Fibroblast of the conjunctiva (primary cell): ENCODE results near the gene WAC.
"Not testable (repeated sequence)": the region's sequence is repeated elsewhere in the genome, so short reads cannot be mapped to it uniquely, and the experiment has no call there.

Source experiments
- DNase-seq: peaks from one replicate; pipeline ENCODE4 v3.0.0-alpha.2; 2010; ENCODE audit warnings: low read depth

The WAC gene, protein sequence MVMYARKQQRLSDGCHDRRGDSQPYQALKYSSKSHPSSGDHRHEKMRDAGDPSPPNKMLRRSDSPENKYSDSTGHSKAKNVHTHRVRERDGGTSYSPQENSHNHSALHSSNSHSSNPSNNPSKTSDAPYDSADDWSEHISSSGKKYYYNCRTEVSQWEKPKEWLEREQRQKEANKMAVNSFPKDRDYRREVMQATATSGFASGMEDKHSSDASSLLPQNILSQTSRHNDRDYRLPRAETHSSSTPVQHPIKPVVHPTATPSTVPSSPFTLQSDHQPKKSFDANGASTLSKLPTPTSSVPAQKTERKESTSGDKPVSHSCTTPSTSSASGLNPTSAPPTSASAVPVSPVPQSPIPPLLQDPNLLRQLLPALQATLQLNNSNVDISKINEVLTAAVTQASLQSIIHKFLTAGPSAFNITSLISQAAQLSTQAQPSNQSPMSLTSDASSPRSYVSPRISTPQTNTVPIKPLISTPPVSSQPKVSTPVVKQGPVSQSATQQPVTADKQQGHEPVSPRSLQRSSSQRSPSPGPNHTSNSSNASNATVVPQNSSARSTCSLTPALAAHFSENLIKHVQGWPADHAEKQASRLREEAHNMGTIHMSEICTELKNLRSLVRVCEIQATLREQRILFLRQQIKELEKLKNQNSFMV

DNA sequence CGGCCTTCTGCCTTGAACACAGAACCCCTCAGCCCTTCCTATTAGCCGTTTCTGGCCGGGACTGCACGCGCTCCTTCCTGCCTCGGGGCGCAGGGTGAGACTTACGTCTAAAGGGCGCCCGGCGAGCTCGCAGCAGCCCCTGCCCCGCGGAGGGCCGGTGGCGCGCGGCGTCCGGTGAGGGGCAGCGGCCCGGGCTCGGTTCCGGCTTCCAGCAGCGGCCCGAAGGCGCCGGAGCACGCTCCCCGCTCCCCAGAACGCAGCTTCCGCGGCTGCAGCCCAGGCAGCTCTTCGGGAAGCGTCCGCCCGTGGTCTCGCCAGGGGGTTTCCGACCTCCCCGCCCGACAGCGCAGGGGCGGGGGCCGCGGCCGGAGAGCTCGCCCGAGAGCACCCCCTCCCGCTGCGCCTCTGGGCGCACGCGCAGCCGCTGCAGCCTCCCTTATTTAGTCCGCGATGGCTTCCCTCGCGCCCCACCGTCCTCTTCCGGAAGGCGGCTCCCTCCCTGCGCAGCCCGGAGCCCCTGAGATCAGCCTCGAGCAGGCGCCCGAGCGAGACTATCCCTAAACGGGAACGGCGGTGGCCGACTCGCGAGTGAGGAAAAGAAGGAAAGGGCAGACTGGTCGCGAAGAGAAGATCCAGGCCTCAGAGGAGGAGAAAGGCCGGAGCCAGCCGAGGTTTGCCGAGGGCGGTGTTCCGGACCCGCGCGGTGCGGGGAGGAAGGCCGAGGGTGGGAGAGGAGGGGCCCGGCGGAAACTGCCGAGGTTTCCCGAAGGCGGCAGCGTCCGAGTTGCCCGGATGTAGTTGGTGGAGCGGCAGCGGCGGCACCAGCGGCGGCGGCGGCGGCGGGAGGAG, at the start of gene WAC:
TSS of gene WAC (plus strand) at position 782 of the 849 bp plus-strand sequence. CDS start 462 bp downstream, outside the sequence.
- DNase-seq: peak; percentile 79

DNA sequence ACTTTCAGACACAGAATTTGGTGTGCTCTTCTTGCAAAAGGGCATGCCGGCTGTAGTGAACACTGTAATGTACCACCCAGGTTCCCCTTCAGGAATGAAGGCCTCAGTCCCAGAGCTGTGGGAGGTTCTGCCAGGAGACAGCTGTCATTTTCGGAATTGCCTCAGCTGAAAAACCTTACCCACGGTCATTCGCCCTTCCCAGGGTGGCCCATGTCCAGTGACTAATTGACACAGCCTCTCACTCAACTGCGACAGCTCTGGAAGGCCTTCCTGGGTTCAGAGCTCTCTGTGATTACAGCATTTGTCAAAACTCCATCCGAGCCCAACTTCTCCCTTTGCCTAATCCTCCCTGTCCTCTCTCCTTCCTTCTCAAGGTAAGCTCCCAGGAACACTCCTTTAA, 43.7 kb upstream of the WAC start:
- no peak for DNase-seq

DNA sequence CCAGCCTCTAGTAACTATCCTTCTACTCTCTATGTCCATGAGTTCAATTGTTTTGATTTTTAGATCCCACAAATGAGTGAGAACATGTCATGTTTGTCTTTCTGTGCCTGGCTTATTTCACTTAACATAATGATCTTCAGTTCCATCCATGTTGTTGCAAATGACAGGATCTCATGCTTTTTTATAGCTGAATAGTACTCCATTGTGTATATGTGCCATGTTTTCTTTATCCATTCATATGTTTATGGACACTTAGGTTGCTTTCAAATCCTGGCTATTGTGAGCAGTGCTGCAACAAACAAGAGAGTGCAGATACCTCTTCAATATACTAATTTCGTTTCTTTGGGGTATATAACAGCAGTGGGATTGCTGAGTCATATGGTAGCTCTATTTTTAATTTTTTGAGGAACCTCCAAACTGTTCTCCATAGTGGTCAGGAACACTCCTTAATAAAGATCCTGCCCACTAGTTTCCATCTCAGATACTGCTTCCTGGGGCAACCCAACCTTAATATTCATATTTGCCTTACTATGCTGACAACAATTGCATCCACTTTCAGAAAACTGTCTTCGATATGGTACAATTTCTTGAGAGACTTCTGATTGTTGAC, 42.6 kb upstream of the WAC start:
- not testable (repeated sequence) for DNase-seq

DNA sequence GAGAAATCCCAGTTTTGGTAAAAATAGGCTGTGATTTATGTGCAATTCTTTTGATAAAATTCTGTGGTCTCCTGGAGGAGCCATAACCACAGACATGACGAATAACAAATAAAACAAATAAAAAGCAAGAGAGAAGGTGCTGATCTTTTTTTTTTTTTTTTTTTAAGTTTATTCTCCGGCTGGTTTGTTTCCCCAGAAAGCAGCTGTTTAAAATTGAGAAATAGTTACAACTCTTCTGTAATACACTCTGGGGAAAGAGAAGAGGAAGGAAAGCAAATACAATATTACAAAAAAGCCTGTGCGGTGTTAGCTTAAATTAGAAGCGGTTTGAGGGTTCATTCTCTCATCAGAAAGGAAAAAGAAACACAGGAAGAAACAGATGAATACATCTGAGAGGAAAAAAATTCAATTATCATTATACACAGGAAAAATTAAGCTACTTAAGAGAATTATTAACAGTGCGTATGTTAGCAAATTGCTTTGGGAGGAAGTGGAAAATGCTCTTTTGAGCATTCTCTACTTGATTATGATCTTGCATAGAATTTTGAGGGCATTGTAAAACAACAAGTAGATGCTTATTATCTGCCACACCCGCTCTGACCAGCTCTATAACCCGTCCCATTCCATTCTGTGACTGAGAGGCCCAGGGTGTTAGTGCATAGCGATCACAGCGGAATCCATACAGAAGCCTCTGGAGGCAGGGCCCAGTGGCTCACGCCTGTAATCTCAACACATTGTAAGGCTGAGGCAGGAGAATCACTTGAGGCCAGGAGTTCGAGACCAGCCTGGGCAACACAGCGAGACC, 40.6 kb upstream of the WAC start:
- DNase-seq: no peak

DNA sequence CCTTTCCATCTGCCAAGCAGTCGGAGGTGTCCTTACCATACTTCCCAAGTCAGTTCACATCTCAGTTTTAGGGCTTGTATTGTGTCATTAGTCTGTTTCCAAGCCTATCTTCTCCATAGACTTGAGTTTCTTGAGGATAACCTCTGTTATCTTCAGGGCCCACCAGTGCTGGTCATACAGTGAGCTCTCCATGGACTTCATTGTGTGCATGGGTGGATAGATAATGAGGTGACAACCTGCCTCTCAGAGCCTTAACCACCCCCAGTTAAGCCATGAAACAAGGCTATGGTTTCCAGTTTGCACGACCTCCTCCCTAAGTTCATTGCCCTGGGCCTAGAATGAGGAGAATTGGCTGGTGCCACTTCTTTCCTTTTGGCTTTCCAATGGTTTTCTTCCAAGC, 38.5 kb upstream of the WAC start:
- no peak for DNase-seq

DNA sequence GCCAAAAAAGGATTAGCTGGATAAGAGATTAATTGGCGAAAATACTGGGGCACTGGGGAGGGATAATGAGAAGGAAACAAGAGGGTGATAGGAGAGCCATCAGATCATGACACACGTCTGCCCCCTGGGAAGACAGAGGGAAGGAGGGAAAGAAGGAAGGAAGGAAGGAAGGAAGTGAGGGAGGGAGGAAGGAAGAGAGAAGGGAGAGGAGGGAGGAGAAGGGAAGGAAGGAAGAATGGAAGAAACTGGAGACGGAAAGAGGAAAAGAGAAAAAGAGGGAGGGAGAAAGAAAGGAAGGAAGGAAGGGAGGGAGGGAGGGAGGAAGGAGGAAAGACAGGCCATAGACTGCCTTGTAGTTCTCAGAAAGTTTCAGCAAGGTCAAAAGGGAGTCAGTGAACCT, 37.8 kb upstream of the WAC start:
- no peak for DNase-seq

DNA sequence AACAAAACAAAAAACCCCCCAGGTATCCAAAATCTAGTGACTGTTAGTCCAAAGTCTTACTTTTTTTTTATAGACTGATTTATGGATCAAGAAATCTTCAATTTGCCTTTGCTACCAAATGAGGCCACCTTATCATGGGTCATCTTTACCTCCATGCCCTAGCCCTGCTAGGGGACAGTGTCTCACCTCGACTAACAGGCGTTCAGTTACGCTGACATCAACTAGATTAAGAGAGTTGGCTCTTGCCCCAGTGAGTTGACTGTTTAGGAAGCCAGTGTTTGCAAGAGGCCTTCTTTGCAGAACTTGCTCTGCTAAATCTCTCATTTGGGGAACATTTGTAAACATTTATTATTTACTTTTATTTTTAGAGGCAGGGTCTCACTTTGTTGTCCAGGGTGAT, 36.9 kb upstream of the WAC start:
- no peak for DNase-seq

DNA sequence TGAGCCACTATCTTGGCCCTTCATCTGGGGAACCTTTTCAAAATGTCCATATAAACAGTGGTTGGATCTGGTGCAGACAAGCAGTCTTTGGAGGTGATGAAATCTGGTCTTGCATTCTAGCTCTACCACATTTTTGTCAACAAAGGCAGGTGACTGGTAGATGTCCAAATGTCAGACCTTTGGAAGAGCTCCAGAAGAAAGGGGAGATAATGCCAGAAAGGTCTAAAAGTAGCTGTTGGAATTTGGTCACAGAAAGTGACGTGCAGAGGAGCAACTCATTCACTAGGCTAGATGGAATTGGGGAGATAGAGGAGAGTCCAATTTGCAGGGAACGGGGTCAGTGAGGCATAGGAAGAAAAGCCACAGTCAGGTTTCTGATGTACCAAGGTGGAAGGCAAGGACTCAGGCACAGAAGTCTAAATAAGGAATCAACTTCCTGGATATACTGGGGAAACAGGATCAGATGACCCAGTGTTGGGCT, 36.4 kb upstream of the WAC start:
- DNase-seq: no peak

DNA sequence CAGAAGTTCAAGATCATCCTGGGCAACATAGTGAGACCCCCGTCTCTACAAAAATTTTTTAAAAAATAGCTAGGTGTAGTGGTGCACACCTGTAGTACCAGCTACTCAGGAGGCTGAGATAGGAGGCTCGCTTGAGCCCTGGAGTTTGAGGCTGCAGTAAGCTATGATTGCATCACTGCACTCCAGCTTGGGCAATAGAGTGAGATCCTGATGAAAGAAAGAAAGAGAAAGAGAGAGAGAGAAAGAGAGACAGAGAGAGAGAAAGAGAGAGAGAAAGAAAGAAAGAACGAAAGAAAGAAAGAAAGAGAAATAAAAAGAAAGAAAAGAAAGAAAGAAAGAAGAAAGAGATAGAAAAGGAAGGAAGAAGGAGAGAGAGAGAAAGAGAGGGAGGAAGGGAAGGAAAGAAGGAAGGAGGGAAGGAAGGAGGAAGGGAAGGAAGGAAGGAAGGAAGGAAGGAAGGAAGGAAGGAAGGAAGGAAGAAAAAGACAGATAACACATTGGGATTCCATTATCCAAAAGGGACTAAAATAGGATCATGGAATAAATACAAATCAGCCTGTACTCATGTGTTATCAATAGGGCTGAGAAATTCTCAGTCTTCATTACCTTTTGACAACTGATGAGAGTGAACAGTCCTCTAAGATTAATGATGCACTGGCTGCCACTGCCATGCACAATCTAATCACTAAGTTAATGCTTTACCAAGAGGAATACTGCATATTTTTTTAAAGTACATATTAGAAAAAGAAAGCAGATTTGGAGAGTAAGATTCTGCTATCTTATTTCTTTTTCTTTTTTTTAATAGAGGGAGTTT, 35.4 kb upstream of the WAC start:
- DNase-seq: no peak

DNA sequence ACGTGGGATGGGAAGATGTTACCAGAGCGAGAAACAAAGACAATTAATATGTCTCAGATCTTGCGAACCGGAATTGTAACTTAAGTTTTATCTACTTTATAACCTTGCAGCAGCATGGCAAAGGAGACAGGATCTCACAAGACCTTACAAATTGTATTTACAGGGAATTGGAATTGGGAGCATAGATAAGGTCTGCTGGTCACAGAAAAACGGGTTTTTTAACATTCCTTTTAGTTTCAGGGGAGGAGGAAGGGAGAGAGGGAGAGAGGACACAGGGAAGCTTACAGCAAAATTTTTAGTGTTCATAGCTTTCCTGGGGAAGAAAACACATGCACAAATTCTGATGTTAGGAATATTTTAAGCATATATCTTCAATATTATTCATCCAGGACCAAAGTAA, 32.7 kb upstream of the WAC start:
- not testable (repeated sequence) for DNase-seq

DNA sequence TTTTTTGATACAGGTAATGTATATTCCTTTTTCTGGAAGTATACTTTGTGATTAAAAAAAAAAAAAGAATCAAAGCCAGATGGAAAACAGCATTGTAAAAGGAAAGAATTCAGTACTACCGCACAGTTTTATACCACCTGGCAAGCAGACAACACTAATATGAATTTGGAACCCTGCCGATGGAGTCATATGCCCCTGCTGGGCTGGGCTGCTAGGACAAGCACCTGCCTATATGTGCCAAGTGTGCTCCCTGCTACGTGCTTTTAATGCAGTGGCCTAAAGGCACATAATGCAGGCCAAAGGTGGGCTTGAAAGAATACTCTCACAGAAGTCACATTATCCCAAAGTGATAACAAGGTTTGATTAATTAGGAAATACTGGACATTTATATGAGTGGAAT, 29.8 kb upstream of the WAC start:
- DNase-seq: no peak

DNA sequence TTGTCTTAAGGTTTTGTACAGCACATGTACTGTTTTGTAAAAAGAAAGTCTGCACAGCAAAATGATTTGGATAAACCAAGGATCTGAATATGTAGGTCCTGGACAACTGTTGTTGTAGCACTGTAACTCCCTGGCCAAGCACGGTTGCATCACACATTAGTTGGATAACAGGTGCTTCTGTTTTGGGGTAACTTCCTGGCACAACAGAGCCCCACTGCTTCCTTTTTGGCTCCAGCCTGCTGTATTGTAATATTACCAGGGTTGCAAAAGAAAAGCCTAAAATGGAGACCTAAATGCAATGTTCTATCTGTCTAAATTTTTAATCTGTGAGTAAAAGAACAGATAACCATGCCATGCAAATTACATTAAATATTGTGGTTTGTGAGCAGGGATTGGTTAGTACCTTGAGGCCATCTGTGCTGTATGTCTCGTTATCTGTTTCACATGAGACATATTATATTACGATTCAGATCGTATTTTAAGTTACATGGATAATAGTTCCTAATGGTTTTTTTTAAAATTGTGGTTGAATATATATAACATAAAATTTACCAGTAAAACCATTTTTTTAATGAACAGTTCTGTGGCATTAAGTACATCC, 27.5 kb upstream of the WAC start:
- DNase-seq: no peak

DNA sequence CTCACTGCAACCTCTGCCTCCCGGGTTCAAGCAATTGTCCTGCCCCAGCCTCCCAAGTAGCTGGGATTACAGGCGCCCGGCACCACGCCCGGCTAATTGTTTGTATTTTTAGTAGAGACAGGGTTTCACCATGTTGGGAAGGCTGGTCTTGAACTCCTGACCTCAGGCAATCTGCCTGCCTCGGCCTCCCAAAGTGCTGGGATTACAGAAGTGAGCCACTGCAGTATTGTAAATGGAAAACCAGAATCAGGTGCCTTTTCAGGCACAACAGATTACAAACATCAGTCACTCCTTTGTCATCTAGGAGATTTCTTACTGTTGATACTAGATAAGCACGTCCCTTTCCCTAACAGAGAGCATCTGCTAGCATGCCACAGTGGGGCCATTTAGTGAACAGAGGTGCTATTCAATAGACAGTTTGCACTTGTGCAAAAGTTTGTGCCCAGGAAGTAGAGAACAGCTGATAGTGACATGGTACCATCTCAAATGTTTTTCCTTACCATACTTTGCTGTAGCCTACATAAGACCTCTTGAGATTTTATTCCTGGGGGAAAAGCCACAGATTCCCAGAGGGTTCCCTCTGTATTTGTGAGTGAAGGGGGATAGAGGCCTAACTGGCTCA, 24.5 kb upstream of the WAC start:
- DNase-seq: no peak

DNA sequence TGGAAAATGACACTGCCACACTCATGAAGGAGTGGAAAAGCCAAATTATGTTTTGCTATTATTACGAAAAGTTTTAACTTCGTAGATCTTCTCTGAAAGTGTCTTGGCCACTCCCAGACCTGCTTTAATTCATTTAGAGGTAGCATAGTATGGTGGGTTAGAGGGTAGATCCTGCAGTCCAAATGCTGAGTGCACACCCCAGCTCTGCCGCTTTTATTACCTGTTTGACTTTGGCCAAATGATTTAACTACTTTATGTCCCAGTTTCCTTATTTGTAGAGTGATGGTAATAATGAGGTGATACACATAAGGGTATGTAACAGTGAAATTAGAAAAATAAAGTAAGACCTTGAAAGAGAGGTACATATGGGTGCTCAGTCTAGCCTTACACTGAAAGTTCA, 23.6 kb upstream of the WAC start:
- DNase-seq: no peak

DNA sequence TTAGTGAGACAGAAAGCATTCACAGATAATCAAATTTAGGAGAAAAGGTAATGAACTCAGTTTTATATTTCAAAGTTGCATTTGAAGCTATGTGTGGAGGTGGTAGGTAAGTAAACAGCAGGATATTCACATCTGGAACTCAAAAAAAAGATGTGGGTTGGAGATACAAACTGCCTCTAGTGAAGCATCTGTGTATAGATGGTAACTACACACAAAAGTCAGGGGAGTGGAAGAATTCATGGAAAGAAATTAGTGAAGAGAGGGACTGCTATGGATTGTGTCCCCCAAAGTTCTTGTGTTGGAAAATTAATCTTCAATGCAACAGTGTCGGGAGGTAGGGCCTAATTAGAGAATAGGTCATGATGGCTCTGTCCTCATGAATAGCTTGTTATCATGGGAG, 18.3 kb upstream of the WAC start:
- DNase-seq: no peak

DNA sequence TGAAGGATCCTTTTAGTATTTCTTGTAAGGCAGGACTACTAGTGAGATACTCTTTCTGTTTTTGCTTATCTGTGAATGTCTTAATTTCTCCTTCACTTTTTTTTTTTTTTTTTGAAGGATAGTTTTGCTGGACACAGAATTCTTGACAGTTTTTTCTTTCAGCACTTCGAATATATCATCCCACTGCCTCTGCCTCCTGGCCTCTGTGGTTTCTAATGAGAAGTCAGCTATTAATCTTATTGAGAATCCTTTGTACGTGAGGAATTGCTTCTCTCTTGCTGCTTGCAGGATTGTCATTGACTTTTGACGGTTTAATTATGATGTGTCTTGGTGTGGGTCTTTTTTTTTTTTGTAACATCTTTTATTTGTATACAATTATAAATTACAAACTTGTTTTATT, 12.6 kb upstream of the WAC start:
- DNase-seq: no peak

DNA sequence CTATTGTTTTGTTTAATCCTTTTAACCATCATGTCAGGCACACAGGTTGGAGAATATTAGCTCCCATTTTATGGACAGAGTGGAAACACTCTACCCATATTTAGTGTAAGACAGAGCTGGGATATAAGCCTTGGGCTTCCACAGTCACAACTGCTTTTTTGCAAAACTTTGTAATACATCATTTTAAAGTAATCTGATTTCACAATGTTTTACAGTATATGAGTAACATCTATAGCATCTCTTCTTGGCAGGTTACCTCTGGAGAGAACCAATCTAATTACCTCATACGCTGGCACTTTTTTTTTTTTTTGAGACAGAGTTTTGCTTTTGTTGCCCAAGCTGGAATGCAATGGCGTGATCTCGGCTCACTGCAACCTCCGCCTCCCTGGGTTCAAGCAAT, 12.1 kb upstream of the WAC start:
- DNase-seq: peak; percentile 52

DNA sequence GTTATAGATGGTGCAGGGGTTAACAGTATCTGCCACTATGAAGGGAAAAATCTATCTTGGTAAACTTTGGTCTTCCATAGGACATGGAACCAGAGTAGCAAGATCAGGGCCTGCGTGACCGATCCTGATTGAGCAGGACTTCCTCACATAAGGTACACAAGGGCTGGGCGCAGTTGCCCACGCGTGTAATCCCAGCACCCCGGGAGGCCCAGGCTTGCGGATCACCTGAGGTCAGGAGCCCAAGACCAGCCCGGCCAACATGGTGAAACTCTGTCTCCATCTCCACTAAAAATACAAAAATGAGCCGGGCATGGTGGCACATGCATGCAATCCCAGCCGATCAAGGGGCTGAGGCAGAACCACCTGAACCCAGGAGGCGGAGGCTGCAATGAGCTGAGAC, 11.0 kb upstream of the WAC start:
- DNase-seq: not testable (repeated sequence)

DNA sequence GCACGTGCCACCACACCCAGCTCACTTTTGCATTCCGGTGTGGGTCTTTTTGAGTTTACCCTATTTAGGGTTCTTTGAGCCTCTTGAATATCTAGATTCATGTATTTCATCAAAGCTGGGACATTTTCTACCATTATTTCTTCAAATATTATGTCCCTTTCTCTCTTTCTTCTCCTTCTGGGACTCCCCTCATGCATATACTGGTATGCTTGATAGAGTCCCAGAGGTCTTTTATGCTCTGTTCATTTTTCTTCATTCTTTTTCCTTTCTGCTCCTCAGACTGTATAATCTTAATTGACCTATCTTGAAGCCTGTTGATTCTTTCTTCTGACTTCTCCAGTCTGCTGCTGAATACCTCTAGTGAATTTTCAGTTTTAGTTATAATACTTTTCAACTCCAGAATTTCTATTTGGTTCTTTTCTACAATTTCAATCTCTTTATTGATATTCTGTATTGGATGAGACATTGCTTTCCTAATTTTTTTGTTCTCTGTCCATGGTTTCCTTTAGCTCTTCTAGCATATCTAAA, 9.1 kb upstream of the WAC start:
- DNase-seq: no peak
